ENCODE results near the gene NUMA1. TPM values are rescaled to one million over a fixed set of nuclear protein-coding genes. Genes with fewer than 3 reads are reported as not detected.

The NUMA1 gene
- total and polyA plus RNA-seq, 2 of the 8 experiments (the other 6 are each of a cell fraction or from before 2014, with no cell fraction given), result 101 to 107 TPM

- Histone ChIP-seq H2BK5ac (ENCODE audit: low read depth, low read length) (no peak overlapping the region), H2BK120ac (replicated peaks; ENCODE audit: low read depth, low read length) (no peak overlapping the region), H3K23ac (ENCODE audit: insufficient read length) (no peak overlapping the region), H4K8ac (ENCODE audit: extremely low read depth, insufficient read depth, low read length) (no peak overlapping the region), H2AK5ac (ENCODE audit: low read depth, low read length) (no peak overlapping the region), H3K9me3 (ENCODE audit: insufficient read depth in 2 of 2, low read depth in 1 of 2, low read length in 1 of 2) (no peaks in the 10 kb centered on the region), H4K91ac (replicated peaks; ENCODE audit: insufficient read length, low read length) (peak overlapping the region; percentile 7), H3K23me2 (ENCODE audit: low read depth, low read length) (peaks cover 7% of the 10 kb centered on the region), H2BK12ac (ENCODE audit: low read depth, low read length) (no peak overlapping the region), H3K4me3 (ENCODE audit: extremely low read depth in 1 of 4, insufficient read depth in 2 of 4, low read depth in 3 of 4, low read length in 4 of 4) (no peak overlapping the region), H3K4ac (replicated peaks; ENCODE audit: insufficient read length, low read depth, low read length) (no peak overlapping the region), H2BK20ac (ENCODE audit: low read length) (no peak overlapping the region), H3K36me3 (ENCODE audit: control insufficient read depth in 2 of 4, insufficient read depth in 4 of 4, low read length in 3 of 4) (peaks cover 2 to 22% (median 7%) of the 10 kb centered on the region in 4 experiments; a peak in 5 of 8 replicates), H3K18ac (ENCODE audit: extremely low read depth, low read length) (no peak overlapping the region), H3K9ac (replicated peaks in 1 of 4; ENCODE audit: extremely low read depth in 1 of 4, low read depth in 3 of 4, low read length in 3 of 4) (no peak overlapping the region), H3K14ac (ENCODE audit: insufficient read length) (no peak overlapping the region), H3K4me2 (ENCODE audit: insufficient read depth in 1 of 2, low read depth in 2 of 2, low read length in 2 of 2) (peak overlapping the region; percentile 3 to 92; a peak in 1 of 4 replicates), H2AFZ (ENCODE audit: low read length) (no peak overlapping the region), H3K27me3 (replicated peaks in 1 of 4; ENCODE audit: control insufficient read depth in 3 of 4, extremely low read depth in 1 of 4, insufficient read depth in 3 of 4, low read length in 3 of 4) (no peaks in the 10 kb centered on the region), H4K5ac (ENCODE audit: insufficient read length, low read depth, low read length) (no peak overlapping the region), H3K79me1 (ENCODE audit: low read depth, low read length) (peaks cover 15% of the 10 kb centered on the region), H2BK15ac (ENCODE audit: low read length) (no peak overlapping the region; the same call in 1 of the 2 replicates), H4K20me1 (replicated peaks in 1 of 2; ENCODE audit: control insufficient read depth in 1 of 2, insufficient read depth in 2 of 2, low read length in 2 of 2) (no peaks in the 10 kb centered on the region), H3K79me2 (ENCODE audit: control insufficient read depth in 1 of 2, insufficient read depth in 2 of 2, low read length in 2 of 2) (peaks cover 10 to 54% of the 10 kb centered on the region in 2 experiments; a peak in 3 of 4 replicates), H3K4me1 (replicated peaks in 1 of 4; ENCODE audit: control insufficient read depth in 3 of 4, insufficient read depth in 4 of 4, low read length in 3 of 4) (peaks cover 29 to 36% (median 33%) of the 10 kb centered on the region in 4 experiments), H3K27ac (ENCODE audit: low read depth, low read length) (no peak overlapping the region), H3K56ac (replicated peaks; ENCODE audit: insufficient read length, low read depth, low read length) (no peak overlapping the region)
- ChIA-PET CTCF (ENCODE audit: partially characterized antibody) (interaction anchor here (0.6 to 4.6 kb wide), 10 partner anchors 9 to 246 kb away, joined by 3 to 57 read pairs (median 5); no protein-coding TSS in a partner anchor), POLR2A (ENCODE audit: partially characterized antibody) (interaction anchor here (1.1 to 4.8 kb wide), 4 partner anchors 12 to 75 kb away, joined by 4 to 33 read pairs (median 7); partner anchors contain the start of genes ANAPC15 and LRRC51)
- DNase-seq (ENCODE audit: low read depth in 1 of 2, low spot score in 2 of 2) (no peak), FAIRE-seq (no peak)
- 91% methylated on average over 4 of the region's 4 CpGs; no CpG with 5 or more reads in 1 of the 2 experiments for WGBS, 2 experiments (ENCODE audit: extremely low coverage in 1 of 2, insufficient coverage in 1 of 2, insufficient read length in 1 of 2, insufficient replicate concordance in 2 of 2, low coverage in 1 of 2, low lambda C conversion rate in 2 of 2, missing lambda C conversion rate in 1 of 2)
- TF ChIP-seq RFX5 (IDR thresholded peaks at IDR 0.05; ENCODE audit: borderline replicate concordance, low read depth, low read length) (no peak), CHD1 (IDR thresholded peaks at IDR 0.05; ENCODE audit: low read depth, low read length) (no peak), BRCA1 (IDR thresholded peaks at IDR 0.05; ENCODE audit: low read depth, low read length) (no peak), POLR2AphosphoS5 (IDR thresholded peaks at IDR 0.05; ENCODE audit: low read depth, low read length) (no peak), TBP (IDR thresholded peaks at IDR 0.05; ENCODE audit: low read depth, low read length) (no peak), CREB1 (IDR thresholded peaks at IDR 0.05) (no peak), HDAC6 (IDR thresholded peaks at IDR 0.05; ENCODE audit: low read depth, low read length) (no peak), ATF3 (IDR thresholded peaks at IDR 0.05; ENCODE audit: insufficient read depth, low read depth, low read length) (no peak)
Measured at GRCh38 chr11:72037554-72038311, 42.6 kb downstream of the NUMA1 start.
